ENCODE results near the gene KATNB1. TPM values are rescaled to one million over a fixed set of nuclear protein-coding genes. Genes with fewer than 3 reads are reported as not detected.

KATNB1 gene
- total and polyA plus RNA-seq, 8 donors, result 11.7 to 20.1 (median 14.6) TPM

DNA sequence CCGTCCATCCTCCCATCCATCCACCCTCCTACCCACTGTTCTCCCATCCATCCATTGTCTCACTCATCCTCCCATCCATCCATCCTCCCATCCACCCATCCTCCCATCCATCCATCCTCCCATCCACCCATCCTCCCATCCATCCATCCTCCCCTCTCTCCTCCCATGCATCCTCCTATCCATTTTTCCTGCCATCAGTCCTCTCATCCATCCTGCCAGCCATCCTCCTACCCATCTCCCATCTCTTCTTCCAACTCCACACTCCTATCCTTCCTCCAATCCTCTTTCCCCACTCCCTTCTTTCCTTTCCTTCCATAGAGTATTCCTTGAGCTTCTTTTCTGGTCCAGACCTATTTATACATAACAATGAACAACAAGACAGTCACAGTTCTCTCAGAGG, 28.9 kb upstream of the KATNB1 start:
- Histone ChIP-seq H3K27ac (no peak overlapping the region), H3K9me3 (no peaks in the 10 kb centered on the region), H3K4me1 (no peaks in the 10 kb centered on the region), H3K27me3 (no peaks in the 10 kb centered on the region), H3K4me3 (no peak overlapping the region), H3K36me3 (no peaks in the 10 kb centered on the region)
- DNase-seq (no peak), ATAC-seq (no peak)
- intact Hi-C loops (cut with DNase I), result no loop called here
- TF ChIP-seq, protein P1, sequence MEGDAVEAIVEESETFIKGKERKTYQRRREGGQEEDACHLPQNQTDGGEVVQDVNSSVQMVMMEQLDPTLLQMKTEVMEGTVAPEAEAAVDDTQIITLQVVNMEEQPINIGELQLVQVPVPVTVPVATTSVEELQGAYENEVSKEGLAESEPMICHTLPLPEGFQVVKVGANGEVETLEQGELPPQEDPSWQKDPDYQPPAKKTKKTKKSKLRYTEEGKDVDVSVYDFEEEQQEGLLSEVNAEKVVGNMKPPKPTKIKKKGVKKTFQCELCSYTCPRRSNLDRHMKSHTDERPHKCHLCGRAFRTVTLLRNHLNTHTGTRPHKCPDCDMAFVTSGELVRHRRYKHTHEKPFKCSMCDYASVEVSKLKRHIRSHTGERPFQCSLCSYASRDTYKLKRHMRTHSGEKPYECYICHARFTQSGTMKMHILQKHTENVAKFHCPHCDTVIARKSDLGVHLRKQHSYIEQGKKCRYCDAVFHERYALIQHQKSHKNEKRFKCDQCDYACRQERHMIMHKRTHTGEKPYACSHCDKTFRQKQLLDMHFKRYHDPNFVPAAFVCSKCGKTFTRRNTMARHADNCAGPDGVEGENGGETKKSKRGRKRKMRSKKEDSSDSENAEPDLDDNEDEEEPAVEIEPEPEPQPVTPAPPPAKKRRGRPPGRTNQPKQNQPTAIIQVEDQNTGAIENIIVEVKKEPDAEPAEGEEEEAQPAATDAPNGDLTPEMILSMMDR (IDR thresholded peaks at IDR 0.05), result no peak

DNA sequence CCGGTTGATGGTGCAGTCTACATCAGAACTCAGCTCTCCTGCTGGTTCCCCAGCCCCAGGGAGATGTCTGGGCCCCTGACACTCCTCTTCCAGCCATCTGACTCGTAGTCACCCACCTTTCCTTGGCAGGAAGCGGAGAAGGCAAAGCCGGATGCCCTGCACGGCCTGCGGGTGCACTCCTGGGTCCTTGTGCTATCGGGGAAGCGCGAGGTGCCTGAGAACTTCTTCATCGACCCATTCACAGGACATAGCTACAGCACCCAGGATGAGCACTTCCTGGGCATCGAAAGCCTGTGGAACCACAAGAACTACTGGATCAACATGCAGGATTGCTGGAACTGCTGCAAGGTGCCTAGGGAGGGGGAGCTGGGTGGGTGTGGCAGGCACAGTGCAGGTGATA, 28.2 kb upstream of the KATNB1 start:
- Histone ChIP-seq H3K36me3 (no peaks in the 10 kb centered on the region), H3K27me3 (no peaks in the 10 kb centered on the region), H3K27ac (no peak overlapping the region), H3K9me3 (no peaks in the 10 kb centered on the region), H3K4me3 (no peak overlapping the region), H3K4me1 (no peaks in the 10 kb centered on the region)
- ATAC-seq (no peak), DNase-seq (no peak)
- TF ChIP-seq, protein P1 (IDR thresholded peaks at IDR 0.05), result no peak
- intact Hi-C loops (cut with DNase I), result no loop called here

DNA sequence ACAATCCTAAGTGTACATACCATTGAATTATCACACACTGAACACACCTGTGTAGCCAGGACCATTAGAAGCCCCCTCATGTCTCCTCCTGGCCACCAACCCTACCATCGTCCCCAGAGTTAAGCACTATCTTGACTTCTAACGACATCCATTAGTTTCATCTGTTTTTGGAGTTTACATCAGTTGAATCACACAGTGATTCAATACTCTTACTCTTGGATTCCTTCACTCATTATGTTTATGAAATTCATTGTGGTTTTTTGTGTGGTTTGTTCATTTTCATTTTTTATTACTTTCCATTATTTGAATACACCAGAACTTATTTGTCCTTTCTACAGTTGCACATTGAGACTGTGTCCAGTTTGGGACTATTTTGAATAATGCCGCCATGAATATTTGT, 27.4 kb upstream of the KATNB1 start:
- no peaks in the 10 kb centered on the region for H3K36me3 ChIP-seq
- H3K4me3 ChIP-seq, result no peak overlapping the region
- H3K27ac ChIP-seq, result no peak overlapping the region
- H3K4me1 ChIP-seq, result no peaks in the 10 kb centered on the region
- TF ChIP-seq, protein P1 (IDR thresholded peaks at IDR 0.05), result no peak
- DNase-seq (no peak), ATAC-seq (no peak)
- H3K9me3 ChIP-seq, result no peaks in the 10 kb centered on the region
- intact Hi-C loops (cut with DNase I), result no loop called here
- no peaks in the 10 kb centered on the region for H3K27me3 ChIP-seq

DNA sequence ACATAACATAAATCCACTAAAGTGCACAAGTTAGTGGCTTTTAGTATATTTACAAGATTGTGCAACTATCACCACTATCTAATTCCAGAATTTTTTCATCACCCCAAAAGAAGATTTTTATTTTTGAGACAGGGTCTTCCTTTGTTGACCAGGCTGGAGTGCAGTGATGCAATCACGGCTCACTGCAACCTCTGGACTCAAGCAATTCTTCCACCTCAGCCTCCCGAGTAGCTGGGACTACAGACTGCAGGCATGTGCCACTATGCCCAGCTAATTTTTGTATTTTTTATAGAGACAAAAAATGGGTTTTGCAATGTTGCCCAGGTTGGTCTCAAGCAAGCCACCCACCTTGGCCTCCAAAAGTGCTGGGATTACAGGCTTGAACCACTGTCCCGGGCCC, 25.9 kb upstream of the KATNB1 start:
- Histone ChIP-seq H3K27me3 (no peaks in the 10 kb centered on the region), H3K9me3 (no peaks in the 10 kb centered on the region), H3K4me3 (no peak overlapping the region), H3K27ac (no peak overlapping the region), H3K36me3 (no peaks in the 10 kb centered on the region), H3K4me1 (no peaks in the 10 kb centered on the region)
- ATAC-seq (no peak), DNase-seq (no peak)
- TF ChIP-seq, protein P1 (IDR thresholded peaks at IDR 0.05), result no peak
- intact Hi-C loops (cut with DNase I), result no loop called here

DNA sequence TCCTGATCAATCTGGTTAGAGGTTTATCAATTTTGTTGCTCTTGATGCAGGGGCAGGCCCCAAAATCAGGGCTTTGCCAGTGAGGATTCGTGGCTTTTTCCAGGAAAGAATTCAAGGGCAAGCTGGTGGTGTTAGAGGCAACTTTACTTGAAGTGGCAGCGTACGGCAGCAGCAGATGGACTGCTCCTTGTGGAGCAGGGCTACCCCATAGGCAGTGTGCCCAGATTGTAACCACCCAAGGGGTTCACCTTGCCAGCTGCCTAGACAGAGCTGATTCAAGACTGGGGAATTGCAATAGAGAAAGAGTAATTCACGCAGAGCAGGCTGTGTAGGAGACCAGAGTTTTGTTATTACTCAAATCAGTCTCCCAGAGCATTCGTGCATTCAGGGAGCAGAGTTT, 24.2 kb upstream of the KATNB1 start:
- Histone ChIP-seq H3K36me3 (no peaks in the 10 kb centered on the region), H3K27me3 (no peaks in the 10 kb centered on the region), H3K27ac (no peak overlapping the region), H3K9me3 (no peaks in the 10 kb centered on the region), H3K4me1 (no peaks in the 10 kb centered on the region), H3K4me3 (no peak overlapping the region)
- intact Hi-C loops (cut with DNase I), result no loop called here
- TF ChIP-seq, protein P1 (IDR thresholded peaks at IDR 0.05), result no peak
- ATAC-seq (no peak), DNase-seq (no peak)
